SK-N-SH treated with all-trans-retinoic acid at 6 μM for 48 hours (cell line): Measurements from ENCODE around the gene EVI2B.

Experiments used
- CSDC2 ChIP-seq: fragments of 250-450 bp; sonication (Bioruptor Pico); IDR thresholded peaks from 2 replicates; pipeline ENCODE4 v1.5.0; 2020; ENCODE audit warnings: mild to moderate bottlenecking, moderate library complexity
- ESRRG ChIP-seq: fragments of 250-450 bp; sonication (Bioruptor Pico); IDR thresholded peaks from 2 replicates; pipeline ENCODE4 v1.6.1; 2021; ENCODE audit warnings: mild to moderate bottlenecking
- PPARA ChIP-seq: fragments of 250-450 bp; sonication (Bioruptor Pico); IDR thresholded peaks from 2 replicates; pipeline ENCODE4 v1.5.0; 2020; ENCODE audit warnings: mild to moderate bottlenecking, borderline replicate concordance
- ZFP3 ChIP-seq: fragments of 250-450 bp; sonication (Bioruptor Pico); IDR thresholded peaks from 2 replicates; pipeline ENCODE4 v1.5.0; 2020; ENCODE audit warnings: mild to moderate bottlenecking, moderate library complexity

GRCh38 chr17:31296142-31296541, 17.7 kb downstream of the EVI2B start:
- TF ChIP-seq ZFP3, result no peak
- no peak for TF ChIP-seq ESRRG (CRISPR knock-in tag)
- no peak for TF ChIP-seq PPARA
- no peak for TF ChIP-seq CSDC2 (CRISPR knock-in tag)
